Natural killer cell (primary cell): ENCODE results near the gene DCXR. TPM values are rescaled to one million over a fixed set of nuclear protein-coding genes. Genes with fewer than 3 reads are reported as not detected.
A peak's percentile ranks its signal among the peaks of the same experiment; 100 is the strongest.

ENCODE experiments used
- ATAC-seq, 3 donors: fragments of 150-1000 bp in 2 of 3; fragments of 200-7000 bp in 1 of 3; cut with Tn5 transposase; 1 replicate in 1 of 3; 2 replicates in 2 of 3; pipeline ENCODE4 v1.10.0; 2021; ENCODE audit warnings: mild to moderate bottlenecking in 2 of 3, moderate library complexity in 2 of 3
- DNase-seq, 2 donors: peaks; one replicate each; pipeline versions ENCODE4 v3.0.0 to v3.0.0-alpha.2; 2013 to 2021; ENCODE audit warnings: mixed read lengths in 1 of 2
- H3K27ac ChIP-seq: one replicate; pipeline ENCODE4 v1.5.1; 2013; ENCODE audit warnings: mild to moderate bottlenecking, low read length
- H3K27me3 ChIP-seq: one replicate; pipeline ENCODE4 v1.6.1; 2013; ENCODE audit warnings: low read length; ENCODE audit not compliant: control insufficient read depth, insufficient read depth
- H3K36me3 ChIP-seq: one replicate; pipeline ENCODE4 v1.6.1; 2013; ENCODE audit warnings: low read length; ENCODE audit not compliant: control insufficient read depth, insufficient read depth
- H3K4me1 ChIP-seq: one replicate; pipeline ENCODE4 v1.6.1; 2013; ENCODE audit warnings: low read length; ENCODE audit not compliant: control insufficient read depth, insufficient read depth
- H3K4me3 ChIP-seq: one replicate; pipeline ENCODE4 v1.5.1; 2013; ENCODE audit warnings: low read length
- H3K9me3 ChIP-seq: one replicate; pipeline ENCODE4 v1.6.1; 2013; ENCODE audit warnings: low read length; ENCODE audit not compliant: control insufficient read depth, insufficient read depth
- H3K27ac Mint-ChIP-seq, 2 donors: one replicate each; pipeline ENCODE4 v1.8.0; 2022; ENCODE audit warnings: mild to moderate bottlenecking in 2 of 2, mixed read lengths in 2 of 2, moderate library complexity in 1 of 2
- H3K27me3 Mint-ChIP-seq, 2 donors: one replicate each; pipeline ENCODE4 v1.8.0; 2022; ENCODE audit warnings: low read depth in 2 of 2, mixed read lengths in 2 of 2
- H3K36me3 Mint-ChIP-seq: one replicate; pipeline ENCODE4 v1.8.0; 2022; ENCODE audit warnings: mixed read lengths
- H3K4me1 Mint-ChIP-seq, 2 donors: one replicate each; pipeline ENCODE4 v1.8.0; 2022; ENCODE audit warnings: mixed read lengths in 2 of 2
- H3K4me3 Mint-ChIP-seq: one replicate; pipeline ENCODE4 v1.8.0; 2022; ENCODE audit warnings: mild to moderate bottlenecking, moderate library complexity, mixed read lengths
- H3K9me3 Mint-ChIP-seq, 2 donors: one replicate each; pipeline ENCODE4 v1.8.0; 2022; ENCODE audit warnings: mixed read lengths in 2 of 2
- CTCF ChIP-seq: fragments of 200-600 bp; IDR thresholded peaks from one replicate; pipeline ENCODE4 v1.8.0; 2022; ENCODE audit warnings: antibody characterized with exemption
- WGBS: methylation state at CpG from one replicate; pipeline ENCODE4 v1.1.7; 2013; ENCODE audit warnings: missing lambda C conversion rate; ENCODE audit not compliant: insufficient coverage; 5-methylcytosine and 5-hydroxymethylcytosine counted together
- intact Hi-C: fragments of 100-400 bp; cut with micrococcal nuclease; formaldehyde crosslinking; loops from one replicate; pipeline ENCODE4 v1.14.2; 2022
- total RNA-seq, 4 donors: library from RNA; stranded (reverse); fragments of 120-200 nt in 1 of 4; gene quantifications; one replicate each; pipeline versions ENCODE4 v1.2.3 to v1.2.4, GENCODE V29; 2013 to 2022

Gene DCXR
- 100 to 1,000 TPM in 2 of 3 donors, 10 to 100 TPM in 1; 93.9 to 171 (median 145) TPM for total RNA-seq
- 49.2 TPM for total RNA-seq (2013)

- WGBS: under 1% methylated on average over 92 of the region's 92 CpGs
- Mint-ChIP-seq H3K27ac (peak within 1 kb of the TSS; percentile 90 to 94), H3K36me3 (no peaks in the 10 kb centered on the region), H3K27me3 (no peaks in the 10 kb centered on the region), H3K4me3 (peak within 1 kb of the TSS; percentile 94), H3K4me1 (peaks cover 7 to 22% of the 10 kb centered on the region in 2 donors), H3K9me3 (no peaks in the 10 kb centered on the region)
- peak within 1 kb of the TSS; percentile 69 for H3K4me3 ChIP-seq
- peaks cover 22% of the 10 kb centered on the region for H3K4me1 ChIP-seq
- no peaks in the 10 kb centered on the region for H3K27me3 ChIP-seq
- DNase-seq (peak; percentile 94 to 96), ATAC-seq (peak; percentile 90 to 98 (median 91))
- H3K9me3 ChIP-seq: no peaks in the 10 kb centered on the region
- peak within 1 kb of the TSS; percentile 78 for H3K27ac ChIP-seq
- H3K36me3 ChIP-seq: no peaks in the 10 kb centered on the region
- peak; percentile 91 for TF ChIP-seq CTCF
- intact Hi-C loops: loop anchor here (1.0 to 5.0 kb wide), 3 partner anchors 14 to 75 kb away; partner anchors contain the start of genes GPS1, LRRC45, NOTUM and RFNG
Measured at GRCh38 chr17:82037092-82037888, at the start of gene DCXR. TSS of gene DCXR (minus strand) at chr17:82037697. CDS start at chr17:82037682, 15 bp downstream.

GRCh38 chr17:82085931-82086764, 48.7 kb upstream of the DCXR start:
- 95% methylated on average over 25 of the region's 25 CpGs for WGBS
- Mint-ChIP-seq H3K36me3 (no peaks in the 10 kb centered on the region), H3K4me1 (no peaks in the 10 kb centered on the region), H3K9me3 (no peaks in the 10 kb centered on the region), H3K4me3 (no peak overlapping the region), H3K27me3 (no peaks in the 10 kb centered on the region), H3K27ac (no peak overlapping the region)
- no peak overlapping the region for H3K27ac ChIP-seq
- no peaks in the 10 kb centered on the region for H3K4me1 ChIP-seq
- intact Hi-C loops: no loop called here
- H3K36me3 ChIP-seq: peaks cover 65% of the 10 kb centered on the region
- no peaks in the 10 kb centered on the region for H3K9me3 ChIP-seq
- no peak for DNase-seq
- no peaks in the 10 kb centered on the region for H3K27me3 ChIP-seq
- no peak for ATAC-seq
- no peak for TF ChIP-seq CTCF
- no peak overlapping the region for H3K4me3 ChIP-seq

GRCh38 chr17:82085031-82085861, 47.7 kb upstream of the DCXR start:
- Histone ChIP-seq H3K36me3 (peaks cover 66% of the 10 kb centered on the region), H3K4me1 (no peaks in the 10 kb centered on the region), H3K27me3 (no peaks in the 10 kb centered on the region), H3K27ac (no peak overlapping the region), H3K4me3 (no peak overlapping the region), H3K9me3 (no peaks in the 10 kb centered on the region)
- WGBS: 93% methylated on average over 49 of the region's 49 CpGs
- Mint-ChIP-seq H3K4me1 (no peaks in the 10 kb centered on the region), H3K9me3 (no peaks in the 10 kb centered on the region), H3K4me3 (no peak overlapping the region), H3K36me3 (no peaks in the 10 kb centered on the region), H3K27me3 (no peaks in the 10 kb centered on the region), H3K27ac (no peak overlapping the region)
- DNase-seq (no peak), ATAC-seq (no peak)
- TF ChIP-seq CTCF: no peak
- intact Hi-C loops: no loop called here
